SK-N-SH treated with all-trans-retinoic acid at 6 μM for 48 hours (cell line): ENCODE measurements around the gene MIER1.
"Not testable (repeated sequence)": the region's sequence is repeated elsewhere in the genome, so short reads cannot be mapped to it uniquely, and the experiment has no call there.

Source experiments
- ARNTL ChIP-seq: fragments of 450-650 bp; formaldehyde crosslinking; IDR thresholded peaks from 2 replicates; pipeline ENCODE4 v1.5.0; 2020; ENCODE audit warnings: low read depth, mild to moderate bottlenecking, moderate library complexity, borderline replicate concordance
- CREB5 ChIP-seq: fragments of 250-450 bp; sonication (Bioruptor Pico); IDR thresholded peaks from 2 replicates; pipeline ENCODE4 v1.5.1; 2020; ENCODE audit warnings: low read depth, mild to moderate bottlenecking, moderate library complexity
- ISL1 ChIP-seq: fragments of 250-450 bp; sonication (Bioruptor Pico); IDR thresholded peaks from 2 replicates; pipeline ENCODE4 v2.1.2; 2022; ENCODE audit warnings: mild to moderate bottlenecking, moderate library complexity
- ZFP30 ChIP-seq: fragments of 450-650 bp; formaldehyde crosslinking; IDR thresholded peaks from 2 replicates; pipeline ENCODE4 v1.5.0; 2022; ENCODE audit warnings: mild to moderate bottlenecking, moderate library complexity

- not testable (repeated sequence) for TF ChIP-seq ARNTL; ZFP30 (CRISPR knock-in tag); ISL1 (CRISPR knock-in tag); CREB5 (CRISPR knock-in tag)
Measured at GRCh38 chr1:66966188-66966873, 41.5 kb downstream of the MIER1 start.
